Dermis microvascular lymphatic vessel endothelial cell (primary cell): Measurements from ENCODE around the gene CENPC. TPM values are rescaled to one million over a fixed set of nuclear protein-coding genes. Genes with fewer than 3 reads are reported as not detected.

ENCODE experiments used
- total RNA-seq: library from RNA; depleted of rRNA; stranded (reverse); fragments of >200 nt; gene quantifications from 2 replicates; pipeline ENCODE4 v1.2.1, GENCODE V29; 2014

Gene CENPC
- total RNA-seq, 1 donor from 2014 or later = 12.1 TPM

Other genes starting within 250 kb of the CENPC start
- not detected in 2 replicates for gene STAP1, start 13.2 kb upstream of the CENPC start, total RNA-seq
- gene UBA6, start 155.7 kb upstream of the CENPC start, total RNA-seq = 80.9 and 89.8 TPM in 2 replicates
- not detected in 2 replicates for gene GNRHR, start 208.9 kb upstream of the CENPC start, total RNA-seq